HCEC 1CT (cell line): ENCODE measurements around the gene P4HA3.
"Not testable (repeated sequence)": the region's sequence is repeated elsewhere in the genome, so short reads cannot be mapped to it uniquely, and the experiment has no call there.

Source experiments
- DNase-seq: peaks from one replicate; pipeline ENCODE4 v3.0.0-alpha.2; 2017

P4HA3 gene

GRCh38 chr11:74311352-74311926, at the start of gene P4HA3:
P4HA3 (minus strand) TSS chr11:74311640; CDS start chr11:74311611, 29 bp downstream.
- no peak for DNase-seq

DNA sequence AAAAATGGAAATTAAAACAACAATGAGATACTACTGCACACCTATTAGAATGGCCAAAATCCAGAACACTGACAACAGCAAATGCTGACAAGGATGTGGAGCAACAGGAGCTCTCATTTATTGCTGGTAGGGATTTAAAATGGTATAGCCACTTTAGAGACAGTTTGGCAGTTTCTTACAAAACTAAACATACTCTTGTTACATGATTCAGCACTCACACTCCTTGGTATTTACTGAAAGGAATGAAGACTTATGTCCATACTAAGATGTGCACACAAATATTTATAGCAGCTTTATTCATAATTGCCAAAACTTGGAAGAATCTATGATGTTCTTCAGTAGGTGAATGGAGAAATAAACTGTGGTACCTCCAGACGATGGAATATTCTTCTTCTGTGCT, 46.0 kb upstream of the P4HA3 start:
- DNase-seq, result no peak

DNA sequence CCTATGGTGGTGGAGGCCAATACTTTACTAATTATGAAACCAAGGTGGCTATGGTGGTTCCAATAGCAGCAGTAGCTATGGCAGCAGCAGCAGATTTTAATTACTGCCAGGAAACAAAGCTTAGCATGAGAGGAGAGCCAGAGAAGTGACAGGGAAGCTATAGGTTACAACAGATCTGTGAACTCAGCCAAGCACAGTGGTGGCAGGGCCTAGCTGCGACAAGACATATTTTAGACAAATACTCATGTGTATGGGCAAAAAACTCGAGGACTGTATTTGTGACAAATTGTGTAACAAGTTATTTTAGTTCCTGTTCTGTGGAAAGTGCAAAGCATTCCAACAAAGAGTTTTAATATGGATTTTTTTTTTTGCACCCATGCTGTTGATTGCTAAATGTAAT, 44.2 kb upstream of the P4HA3 start:
- DNase-seq, result no peak

DNA sequence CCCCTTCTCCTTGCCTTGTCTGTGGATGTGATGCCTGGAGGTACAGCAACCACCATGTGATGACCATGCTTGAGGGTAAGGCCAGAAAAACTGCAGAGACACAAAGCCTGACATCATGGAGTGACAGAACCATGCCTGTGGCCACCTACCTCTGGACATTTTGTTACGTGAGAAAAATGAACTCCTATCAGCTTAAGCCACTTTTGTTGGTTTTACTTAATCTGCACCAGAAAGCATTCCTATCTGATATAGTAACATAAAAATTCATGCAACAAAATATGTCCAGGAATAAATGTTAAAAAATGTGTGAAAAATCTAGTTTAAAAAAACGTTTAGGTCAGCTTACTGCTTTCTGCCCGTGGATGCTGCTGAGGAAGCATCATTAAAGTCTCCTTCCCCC, 42.6 kb upstream of the P4HA3 start:
- DNase-seq, result no peak

DNA sequence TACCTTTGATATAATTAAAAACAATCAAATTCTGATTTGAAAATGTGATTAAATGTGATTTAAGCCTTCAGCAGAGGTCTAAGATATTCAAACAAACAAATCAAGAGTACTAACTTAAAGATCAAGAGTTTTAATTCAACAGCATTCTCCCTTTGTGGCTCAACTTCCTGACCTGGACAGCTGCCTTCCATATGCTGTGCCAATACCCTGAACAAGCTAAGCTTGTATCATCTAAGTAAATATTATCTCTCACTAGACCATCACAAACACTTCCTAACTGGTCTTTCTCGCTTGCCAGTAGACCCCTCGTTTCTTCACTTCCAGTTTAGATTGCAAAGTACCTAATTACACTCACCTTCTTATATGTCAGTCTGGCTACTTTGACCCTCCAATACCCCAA, 35.9 kb upstream of the P4HA3 start:
- peak; percentile 46 for DNase-seq

DNA sequence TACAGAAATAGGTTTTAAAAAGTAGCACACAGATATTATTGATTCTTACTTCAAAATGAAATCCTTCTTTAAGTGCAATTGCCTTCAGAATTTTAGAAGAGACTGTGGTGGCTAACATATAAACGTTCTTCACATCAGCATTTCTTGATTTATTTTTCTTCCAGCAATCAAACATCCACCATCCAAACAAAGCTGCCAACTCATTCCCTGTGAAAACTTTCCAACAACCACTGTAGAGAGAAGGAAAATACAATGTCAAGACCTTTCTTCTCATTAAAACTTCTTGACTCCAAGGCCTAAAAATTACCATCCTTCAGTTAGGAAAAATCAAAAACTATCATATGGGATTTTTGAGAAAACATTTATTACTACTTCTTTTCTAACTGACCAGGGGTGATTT, 34.0 kb upstream of the P4HA3 start:
- no peak for DNase-seq

DNA sequence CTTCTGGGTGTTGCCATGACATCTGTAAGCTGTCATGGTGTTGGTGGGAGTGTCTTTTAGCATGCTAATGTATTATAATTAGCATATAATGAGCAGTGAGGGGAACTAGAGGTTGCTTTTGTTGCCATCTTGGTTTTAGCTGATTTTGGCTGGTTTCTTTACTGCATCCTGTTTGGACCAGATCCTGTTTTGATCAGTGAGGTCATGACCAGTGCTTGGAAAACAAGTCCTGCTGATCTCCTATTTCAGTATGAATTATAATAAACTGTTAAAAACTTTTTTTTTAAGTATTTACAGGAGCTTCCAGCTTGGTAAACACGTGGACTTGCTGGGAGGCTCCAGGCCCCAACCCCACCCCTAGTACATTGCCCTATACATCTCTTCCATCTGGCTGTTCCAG, 30.5 kb upstream of the P4HA3 start:
- DNase-seq, result no peak

GRCh38 chr11:74339619-74340018, 28.2 kb upstream of the P4HA3 start:
- no peak for DNase-seq

- no peak for DNase-seq
Observed at GRCh38 chr11:74338963-74339362, 27.5 kb upstream of the P4HA3 start.

DNA sequence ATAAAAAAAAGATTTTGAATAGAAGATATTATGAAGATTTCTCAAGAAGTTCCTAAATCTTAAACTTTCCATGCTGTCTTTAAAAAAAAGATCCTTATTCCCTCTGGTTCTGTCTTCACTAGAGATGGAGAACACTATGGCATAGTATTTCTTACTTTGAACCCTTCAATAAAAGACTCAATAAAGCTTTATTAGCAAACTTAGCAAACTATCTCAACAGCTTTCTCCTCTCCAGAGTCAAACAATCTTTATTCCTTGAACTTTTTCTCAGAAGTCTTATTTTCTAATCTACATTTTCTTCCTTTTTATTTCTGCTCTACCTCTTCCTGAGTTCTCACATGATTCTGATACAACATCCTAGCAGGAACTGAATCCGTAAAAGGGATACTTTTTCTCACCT, 21.8 kb upstream of the P4HA3 start:
- DNase-seq, result no peak

DNA sequence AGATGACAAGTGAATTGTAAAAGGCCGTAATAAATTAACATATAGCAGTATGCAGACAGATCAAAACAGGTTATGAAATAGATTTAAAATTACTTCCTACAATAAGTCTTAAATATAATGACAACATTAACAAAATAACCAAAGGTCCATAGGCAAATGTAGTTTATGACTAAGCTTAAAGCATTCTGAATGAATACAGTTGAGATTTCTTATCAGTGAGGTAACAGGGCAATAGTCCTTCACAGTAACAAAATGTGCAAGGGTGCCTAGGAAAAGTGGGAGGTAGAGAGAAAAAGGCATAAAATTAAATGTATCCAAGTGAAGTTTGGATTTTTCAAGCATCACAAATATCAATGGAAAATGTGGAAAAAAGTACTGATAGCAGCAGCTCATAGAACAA, 20.9 kb upstream of the P4HA3 start:
- no peak for DNase-seq

DNA sequence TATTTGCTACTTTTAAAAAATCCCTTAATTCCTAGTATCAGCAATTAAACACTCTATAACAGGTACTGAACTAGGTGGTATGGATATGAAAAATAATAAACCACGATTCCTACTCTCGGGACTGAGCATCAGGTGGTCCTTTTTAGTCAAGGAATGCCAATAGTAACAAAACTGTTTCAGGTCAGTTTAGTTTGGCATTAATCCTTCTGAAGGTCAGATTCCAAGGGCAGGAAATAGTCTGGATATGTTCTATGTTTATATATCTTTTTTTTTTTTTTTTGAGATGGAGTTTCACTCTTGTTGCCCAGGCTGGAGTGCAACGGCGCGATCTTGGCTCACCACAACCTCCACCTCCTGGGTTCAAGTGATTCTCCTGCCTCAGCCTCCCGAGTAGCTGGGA, 19.6 kb upstream of the P4HA3 start:
- not testable (repeated sequence) for DNase-seq

DNA sequence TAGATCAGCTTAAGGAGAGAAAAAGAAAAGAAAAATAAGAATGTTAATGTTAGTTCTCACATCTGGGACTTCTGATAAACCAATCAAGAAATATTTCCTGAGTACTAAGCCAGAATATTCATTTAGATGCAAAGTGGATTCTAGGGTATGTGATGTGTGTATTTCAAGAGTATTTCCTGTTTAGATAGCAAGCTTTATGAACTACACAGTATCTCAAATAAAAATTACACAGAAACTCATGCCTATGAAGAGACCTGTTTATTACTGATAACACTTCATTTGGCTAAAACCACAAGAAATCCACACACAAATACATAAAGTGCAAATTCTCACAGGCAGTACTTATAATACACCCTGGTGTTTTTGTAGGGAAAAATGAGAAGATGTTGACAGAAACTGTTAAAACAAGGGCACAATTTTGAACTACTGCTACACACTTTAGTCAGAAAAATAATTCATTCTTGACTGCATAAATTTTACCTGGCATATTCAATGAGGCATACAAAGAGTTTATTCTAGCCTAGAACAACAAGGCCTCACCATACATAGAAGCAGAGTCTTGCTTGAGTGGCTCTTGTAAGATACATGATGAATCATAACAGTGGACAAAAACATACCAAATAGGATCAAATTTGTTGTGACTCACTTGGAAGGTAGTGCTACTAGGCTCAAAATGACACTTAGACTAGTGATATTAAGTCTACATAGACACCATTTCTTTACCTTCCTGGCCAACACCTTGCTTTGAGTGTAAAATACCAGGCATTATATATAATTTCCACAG, 18.8 kb upstream of the P4HA3 start:
- peak; percentile 79 for DNase-seq

DNA sequence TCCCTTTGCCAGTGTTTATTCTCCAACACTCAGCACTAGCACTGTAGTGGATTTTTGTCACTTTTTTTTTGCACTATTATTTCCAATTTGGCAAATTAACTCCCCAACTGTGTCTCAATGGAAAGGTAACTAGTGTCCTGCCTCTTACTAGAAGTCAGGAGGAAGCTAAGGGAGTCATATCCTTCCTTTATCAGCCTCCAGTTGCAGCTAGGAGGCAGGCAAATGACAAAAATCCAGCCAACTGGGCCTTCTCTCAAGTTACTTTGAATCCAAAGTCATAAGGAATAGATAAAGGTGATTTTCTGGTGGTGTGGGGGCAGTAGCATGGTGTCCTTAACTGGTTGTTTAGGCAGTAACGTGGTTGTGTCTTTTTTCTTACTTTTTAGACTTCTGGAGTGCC, 15.6 kb upstream of the P4HA3 start:
- no peak for DNase-seq

- DNase-seq, result no peak
Observed at GRCh38 chr11:74326665-74327064, 15.2 kb upstream of the P4HA3 start.

DNA sequence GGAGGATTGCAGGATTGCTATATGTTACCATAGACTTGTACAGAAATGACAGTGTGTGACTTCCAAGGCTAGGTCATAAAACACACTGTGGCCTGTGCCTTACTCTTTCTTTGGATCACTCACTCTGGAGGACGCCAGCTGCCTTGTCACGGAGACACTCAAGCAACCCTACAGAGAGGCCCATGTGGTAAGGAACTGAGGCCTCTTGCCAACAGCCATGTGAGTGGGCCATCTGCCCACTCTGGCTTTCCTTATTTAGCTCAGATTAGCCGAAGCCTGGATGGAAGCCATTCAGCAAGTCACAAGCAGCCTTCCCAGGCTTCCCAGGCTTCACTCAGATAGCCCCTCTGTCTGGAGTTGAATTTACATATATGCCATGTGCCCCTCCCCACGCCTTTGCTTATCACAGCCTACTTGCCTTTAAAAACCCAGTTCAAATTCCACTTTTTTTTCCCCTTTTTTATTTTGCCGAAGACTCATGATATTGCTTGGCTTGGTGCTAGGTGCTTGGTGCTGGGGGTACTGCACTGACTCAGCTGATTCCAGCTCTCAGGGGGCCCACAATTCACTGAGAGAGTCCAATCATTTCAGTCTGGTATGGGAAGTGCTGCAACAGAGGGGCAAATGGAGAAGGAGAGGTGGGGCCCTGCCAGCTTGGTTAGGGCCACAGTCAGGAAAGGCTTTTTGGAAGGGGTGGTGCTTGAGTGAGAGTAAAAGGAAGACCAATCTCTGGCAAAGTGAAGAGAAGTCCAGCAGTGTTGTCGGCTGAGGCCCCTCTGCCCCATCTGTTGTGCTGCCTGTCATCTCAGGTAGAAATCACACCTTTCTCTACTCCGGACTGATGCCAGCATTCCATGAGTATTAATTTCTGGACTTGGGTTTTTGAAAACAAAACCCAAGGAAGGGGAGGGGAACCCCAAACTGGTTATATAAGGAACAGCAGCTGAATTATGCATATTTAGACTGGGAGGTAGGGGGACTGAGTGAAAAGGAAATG, 14.5 kb upstream of the P4HA3 start:
- peak; percentile 33 for DNase-seq

- no peak for DNase-seq
Observed at GRCh38 chr11:74322667-74323066, 11.2 kb upstream of the P4HA3 start.

GRCh38 chr11:74321487-74322188, 10.2 kb upstream of the P4HA3 start:
- peak; percentile 20 for DNase-seq

DNA sequence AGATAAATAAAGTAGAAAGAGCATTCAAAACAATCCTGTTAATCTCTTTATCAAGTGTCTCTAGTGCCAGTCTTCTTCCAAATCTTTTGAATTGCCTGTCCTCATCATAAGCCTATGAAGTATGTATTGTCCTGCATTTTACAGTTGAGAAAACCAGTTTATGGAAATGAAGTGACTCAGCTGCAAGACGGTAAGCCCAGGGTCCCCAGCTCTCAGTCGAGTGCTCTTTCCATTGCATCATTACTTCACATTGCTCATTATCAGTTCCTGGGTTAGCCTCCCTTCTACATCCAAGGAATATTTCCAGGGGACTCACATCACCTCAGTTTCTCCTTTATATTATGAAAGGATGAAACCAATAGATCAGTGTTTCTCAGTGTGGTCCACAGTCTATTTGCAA, 9.1 kb upstream of the P4HA3 start:
- peak; percentile 25 for DNase-seq

DNA sequence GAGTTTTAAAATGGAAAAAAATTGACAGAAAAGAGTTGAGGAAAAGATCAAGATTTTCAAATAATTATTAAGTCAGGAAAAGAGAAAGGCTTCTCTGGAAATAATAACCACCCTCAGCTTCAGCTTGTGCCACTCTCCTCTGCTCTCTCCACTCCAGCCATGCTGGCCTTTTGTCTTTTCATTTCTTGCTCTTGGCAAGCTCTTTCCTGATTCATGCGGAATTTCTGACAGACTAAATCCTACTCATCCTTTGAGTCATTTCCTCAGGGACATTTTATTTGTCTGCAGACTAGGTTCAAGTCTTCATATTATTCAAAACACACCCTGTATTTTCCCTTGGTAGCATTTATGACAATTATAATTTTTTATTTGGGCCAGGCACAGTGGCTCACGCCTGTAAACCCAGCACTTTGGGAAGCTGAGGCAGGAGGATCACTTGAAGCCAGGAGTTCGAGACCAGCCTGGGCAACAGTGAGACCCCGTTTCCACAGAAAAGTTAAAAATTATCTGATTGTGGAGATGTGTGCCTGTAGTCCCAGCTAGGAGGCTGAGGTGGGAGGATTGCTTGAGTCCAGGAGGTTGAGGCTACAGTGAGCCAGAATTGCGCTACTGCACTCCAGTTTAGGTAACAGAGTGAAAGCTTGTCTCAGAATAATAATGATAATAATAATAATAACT, 7.8 kb upstream of the P4HA3 start:
- DNase-seq, result peak; percentile 94

DNA sequence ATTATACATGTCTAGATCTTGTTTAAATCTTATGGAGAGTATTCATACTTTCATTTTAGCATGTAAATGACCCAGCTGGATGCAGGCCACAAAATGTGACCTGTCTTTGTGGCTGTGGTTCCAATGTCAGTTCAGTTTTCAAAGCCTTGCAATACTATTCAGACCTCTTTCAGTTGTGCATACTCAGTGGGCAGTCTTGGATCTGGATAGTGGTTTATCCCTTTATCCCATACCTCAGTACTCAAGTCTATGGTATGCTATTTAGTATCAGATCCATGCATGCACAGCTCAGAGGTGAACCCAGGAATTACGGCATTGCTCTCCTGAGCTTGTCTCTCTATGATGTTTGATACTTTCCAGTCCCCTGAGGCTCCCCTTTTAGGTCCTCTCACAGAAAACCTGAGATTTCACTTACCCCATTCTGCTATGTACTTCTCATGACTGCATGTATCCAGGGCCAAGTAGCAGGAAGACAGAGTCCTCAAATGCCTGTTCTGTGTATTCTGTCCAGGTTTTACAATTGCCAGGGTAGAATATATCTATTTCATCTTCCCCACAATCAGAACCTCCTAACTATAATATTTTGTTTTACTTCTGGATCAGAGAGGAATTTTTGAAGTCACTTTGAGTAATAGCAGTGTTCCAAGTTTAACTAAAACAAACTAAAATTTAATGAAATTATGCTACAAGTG, 6.9 kb upstream of the P4HA3 start:
- peak; percentile 58 for DNase-seq
